Hematopoietic multipotent progenitor cell (in vitro differentiated cells): ENCODE measurements around the gene HHATL. TPM values are rescaled to one million over a fixed set of nuclear protein-coding genes. Genes with fewer than 3 reads are reported as not detected.

Source experiments
- DNase-seq, 3 donors: peaks; one replicate each; pipeline ENCODE4 v3.0.0-alpha.2; 2011 to 2015; ENCODE audit warnings: low read depth in 2 of 3, low spot score in 2 of 3
- total RNA-seq: library from RNA; depleted of rRNA; stranded (reverse); fragments of >200 nt; gene quantifications from one replicate; pipeline ENCODE4 v1.2.3, GENCODE V29; 2012

The HHATL gene
- total RNA-seq, 1 donor: not detected

GRCh38 chr3:42655331-42655888 is 47.2 kb downstream of the HHATL start:
- no peak for DNase-seq

- DNase-seq: peak in 1 of 3 donors; percentile 32
Measured at GRCh38 chr3:42654331-42655201, 48.0 kb downstream of the HHATL start.

GRCh38 chr3:42653560-42654330 is 48.9 kb downstream of the HHATL start, which contains the start of gene ZBTB47:
Gene ZBTB47 (plus strand): TSS chr3:42653697. CDS start chr3:42658356, 4,659 bp downstream.
- peak in 1 of 3 donors; percentile 18 for DNase-seq

- DNase-seq: no peak
Measured at GRCh38 chr3:42653303-42653559, 49.4 kb downstream of the HHATL start.

- peak in 2 of 3 donors; percentile 60 to 61 for DNase-seq
Measured at GRCh38 chr3:42652611-42653302, 49.8 kb downstream of the HHATL start.

GRCh38 chr3:42652251-42652610 is 50.4 kb downstream of the HHATL start:
- no peak for DNase-seq

GRCh38 chr3:42651248-42652091 is 51.1 kb downstream of the HHATL start:
- DNase-seq: no peak

- DNase-seq: no peak
Measured at GRCh38 chr3:42649783-42650182, 52.8 kb downstream of the HHATL start.

GRCh38 chr3:42649006-42649405 is 53.6 kb downstream of the HHATL start:
- DNase-seq: no peak

GRCh38 chr3:42647821-42648459 is 54.7 kb downstream of the HHATL start:
- DNase-seq: no peak

Other genes with a start within 250 kb of the HHATL start
- gene VIPR1, start 200.2 kb downstream of the HHATL start, total RNA-seq: 1.1 TPM
- gene SEC22C, start 120.8 kb downstream of the HHATL start, total RNA-seq: 32.6 TPM
- gene SS18L2, start 111.9 kb downstream of the HHATL start, total RNA-seq: 14.5 TPM
- 56.3 TPM for gene NKTR, start 102.1 kb downstream of the HHATL start, total RNA-seq
- 5.9 TPM for gene ZBTB47, start 49.1 kb downstream of the HHATL start, total RNA-seq
- under 0.01 TPM for gene KLHL40, start 17.3 kb downstream of the HHATL start, total RNA-seq
- gene CCDC13, start 70.5 kb upstream of the HHATL start, total RNA-seq: 1.1 TPM
- 16.7 TPM for gene HIGD1A, start 101.7 kb upstream of the HHATL start, total RNA-seq
- gene ACKR2, start 106.6 kb upstream of the HHATL start, total RNA-seq: 0.81 TPM
- not detected for gene CYP8B1, start 173.1 kb upstream of the HHATL start, total RNA-seq
- gene ZNF662, start 203.3 kb upstream of the HHATL start, total RNA-seq: 7.3 TPM